ENCODE data around the gene DBN1.

Gene DBN1

DNA sequence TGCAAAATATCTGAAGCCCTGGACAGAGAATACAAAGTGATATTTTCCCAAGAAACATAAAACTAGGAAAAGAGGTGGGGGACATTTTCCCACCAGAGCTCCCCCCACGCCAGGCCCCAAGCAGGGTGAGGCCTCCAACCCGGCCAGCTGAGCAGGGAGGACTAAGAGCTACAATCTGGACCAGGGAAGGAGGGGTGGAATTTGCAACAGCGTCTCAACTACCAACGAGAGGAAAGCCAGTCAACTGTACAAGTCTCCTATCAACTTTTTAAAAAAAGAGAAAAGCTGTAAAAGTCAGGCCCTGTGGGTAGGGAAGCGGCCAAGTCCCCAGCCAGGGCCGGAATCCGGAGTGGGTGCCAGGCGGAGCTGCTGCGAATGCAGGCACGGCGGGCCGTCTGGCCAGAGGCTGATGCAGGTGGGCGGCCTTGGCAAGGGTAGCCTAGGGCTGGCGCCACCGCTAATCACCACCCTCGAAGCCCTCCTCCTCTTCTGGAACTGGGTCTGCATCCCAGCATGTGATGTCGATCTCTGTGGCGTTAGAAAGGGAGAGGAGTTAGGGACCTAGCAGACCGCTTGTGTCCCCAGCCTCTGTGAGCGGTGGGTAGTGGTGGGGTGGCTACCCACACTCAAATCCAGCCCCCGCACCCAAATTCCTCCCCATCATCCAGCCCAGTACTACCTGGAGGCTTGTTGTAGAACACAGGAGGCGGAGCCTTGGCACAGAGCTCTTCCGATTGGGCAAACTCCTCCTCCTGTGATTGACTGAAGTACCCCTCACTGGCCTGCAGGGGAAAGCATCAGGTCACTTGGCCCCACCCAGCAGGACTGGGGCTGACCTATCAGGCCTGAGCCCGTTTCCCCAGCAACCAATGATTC, 16.2 kb downstream of the DBN1 start:
- DNase-seq (ENCODE audit: low read depth, low spot score) = no peak

- DNase-seq (ENCODE audit: low read depth, low spot score) = no peak
Measured at GRCh38 chr5:177456591-177456964, 16.9 kb downstream of the DBN1 start.

GRCh38 chr5:177455661-177456590, 17.5 kb downstream of the DBN1 start:
- peak; percentile 93 for DNase-seq (ENCODE audit: low read depth, low spot score)

DNA sequence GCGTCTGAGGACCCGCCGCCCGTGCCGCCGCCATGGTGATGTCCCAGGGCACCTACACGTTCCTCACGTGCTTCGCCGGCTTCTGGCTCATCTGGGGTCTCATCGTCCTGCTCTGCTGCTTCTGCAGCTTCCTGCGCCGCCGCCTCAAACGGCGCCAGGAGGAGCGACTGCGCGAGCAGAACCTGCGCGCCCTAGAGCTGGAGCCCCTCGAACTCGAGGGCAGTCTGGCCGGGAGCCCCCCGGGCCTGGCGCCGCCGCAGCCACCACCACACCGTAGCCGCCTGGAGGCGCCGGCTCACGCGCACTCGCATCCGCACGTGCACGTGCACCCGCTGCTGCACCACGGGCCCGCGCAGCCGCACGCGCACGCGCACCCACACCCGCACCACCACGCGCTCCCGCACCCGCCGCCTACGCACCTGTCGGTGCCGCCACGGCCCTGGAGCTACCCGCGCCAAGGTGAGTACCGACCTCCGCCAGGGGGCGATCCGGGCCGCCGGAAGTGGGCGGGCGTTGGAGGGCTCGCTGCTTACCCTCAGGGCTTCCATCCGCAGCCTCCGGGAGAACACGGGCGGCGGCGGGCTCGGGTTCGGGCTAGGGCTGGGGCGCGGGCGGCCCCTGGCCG, 18.3 kb downstream of the DBN1 start:
- peak; percentile 86 for DNase-seq (ENCODE audit: low read depth, low spot score)

DNA sequence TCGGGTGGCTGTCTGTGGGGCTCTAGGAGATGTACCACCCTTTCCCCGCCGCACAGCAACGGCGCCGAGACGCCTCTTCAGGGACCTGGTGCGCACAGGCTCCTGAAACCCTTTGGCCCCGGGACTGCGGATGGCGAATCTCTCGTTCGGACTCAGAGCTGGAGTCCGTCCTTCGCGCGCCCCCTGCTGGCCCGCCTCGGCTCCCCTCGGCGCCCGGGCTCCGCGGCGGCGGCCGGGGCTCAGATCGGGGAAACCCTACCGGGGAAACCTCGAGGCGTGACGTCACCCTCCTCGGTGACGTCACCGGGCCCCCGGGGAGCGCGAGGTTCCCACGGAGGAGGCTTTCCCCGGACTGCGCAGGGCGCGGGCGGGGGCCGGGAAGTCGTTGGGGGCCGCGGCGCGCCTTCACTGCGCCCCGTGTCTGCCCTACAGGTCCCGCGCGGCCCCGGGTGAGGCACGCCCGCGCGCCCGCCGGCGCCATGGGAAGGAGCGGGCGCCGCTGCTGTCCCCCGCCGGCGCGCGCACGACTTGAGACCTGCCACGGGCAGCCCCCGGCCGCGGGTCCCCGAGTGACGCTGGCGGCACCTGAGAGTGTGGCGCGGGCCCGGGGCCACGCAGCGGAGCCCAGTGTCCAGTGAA, 18.9 kb downstream of the DBN1 start:
- peak; percentile 84 for DNase-seq (ENCODE audit: low read depth, low spot score)

DNA sequence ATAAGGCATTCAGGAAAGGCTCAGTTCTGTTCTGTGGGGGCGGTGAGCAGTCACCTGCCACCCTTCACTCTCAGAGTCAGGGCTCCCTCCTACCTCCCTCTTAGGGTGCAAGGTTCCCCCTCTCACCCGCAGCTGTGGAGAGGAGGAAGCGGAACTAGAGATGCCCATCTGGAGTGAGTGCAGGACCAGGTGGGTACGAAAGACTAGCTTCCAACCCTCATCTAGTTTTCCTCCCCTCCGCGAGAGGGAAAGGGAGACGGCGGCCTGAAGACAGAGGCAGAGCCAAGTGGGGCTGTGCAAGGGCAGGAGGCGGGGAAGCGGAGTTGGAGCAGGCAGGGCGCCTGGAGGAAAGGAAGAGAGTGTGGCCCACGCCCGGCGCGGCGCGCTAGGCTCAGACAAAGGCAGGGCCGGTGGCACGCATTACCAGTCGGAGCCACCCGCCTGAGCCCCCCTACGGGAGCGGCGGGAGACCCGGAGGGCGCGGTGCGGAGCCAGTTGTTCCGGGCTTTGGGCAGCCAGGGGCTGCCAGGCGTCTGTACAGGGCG, 19.5 kb downstream of the DBN1 start:
- no peak for DNase-seq (ENCODE audit: low read depth, low spot score)

- DNase-seq (ENCODE audit: low read depth, low spot score) = no peak
Measured at GRCh38 chr5:177452688-177453638, 20.5 kb downstream of the DBN1 start.

DNA sequence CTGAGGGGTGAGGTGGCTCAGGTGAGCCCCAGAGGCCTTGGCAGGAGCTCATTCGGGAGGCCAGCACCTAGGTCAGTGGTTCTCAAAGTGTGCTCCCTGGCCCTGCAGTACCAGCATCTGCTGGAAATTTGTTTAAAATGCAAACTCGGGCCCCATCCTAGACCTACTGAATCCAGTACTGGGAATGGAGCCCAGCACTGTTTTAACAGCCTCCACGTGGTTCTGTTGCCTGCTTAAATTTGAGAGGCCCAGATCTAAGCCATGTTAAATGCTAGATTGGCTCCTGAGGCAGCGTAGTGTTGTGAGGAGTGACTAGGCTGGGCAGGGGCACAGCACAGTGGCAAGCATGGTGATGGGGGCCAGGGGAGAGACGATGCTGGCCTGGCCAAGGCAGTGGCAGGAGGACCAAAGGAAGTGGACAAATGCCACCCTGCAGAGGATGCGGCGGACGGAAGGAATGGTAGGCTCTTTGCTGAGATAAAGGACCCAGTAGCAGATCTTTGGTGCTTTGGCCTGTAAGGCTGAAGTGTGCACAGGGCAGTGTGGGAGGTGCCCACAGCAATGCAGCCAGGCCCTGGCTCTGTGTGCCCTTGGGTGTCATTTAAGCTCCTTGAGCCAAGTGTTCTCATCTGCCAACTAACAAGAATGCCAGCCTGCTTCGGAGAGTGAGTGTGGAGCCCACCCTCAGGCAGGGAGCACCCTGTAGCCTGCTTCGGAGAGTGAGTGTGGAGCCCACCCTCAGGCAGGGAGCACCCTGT, 22.6 kb downstream of the DBN1 start:
- DNase-seq (ENCODE audit: low read depth, low spot score) = no peak

GRCh38 chr5:177449140-177450061, 24.0 kb downstream of the DBN1 start:
- DNase-seq (ENCODE audit: low read depth, low spot score) = no peak

DNA sequence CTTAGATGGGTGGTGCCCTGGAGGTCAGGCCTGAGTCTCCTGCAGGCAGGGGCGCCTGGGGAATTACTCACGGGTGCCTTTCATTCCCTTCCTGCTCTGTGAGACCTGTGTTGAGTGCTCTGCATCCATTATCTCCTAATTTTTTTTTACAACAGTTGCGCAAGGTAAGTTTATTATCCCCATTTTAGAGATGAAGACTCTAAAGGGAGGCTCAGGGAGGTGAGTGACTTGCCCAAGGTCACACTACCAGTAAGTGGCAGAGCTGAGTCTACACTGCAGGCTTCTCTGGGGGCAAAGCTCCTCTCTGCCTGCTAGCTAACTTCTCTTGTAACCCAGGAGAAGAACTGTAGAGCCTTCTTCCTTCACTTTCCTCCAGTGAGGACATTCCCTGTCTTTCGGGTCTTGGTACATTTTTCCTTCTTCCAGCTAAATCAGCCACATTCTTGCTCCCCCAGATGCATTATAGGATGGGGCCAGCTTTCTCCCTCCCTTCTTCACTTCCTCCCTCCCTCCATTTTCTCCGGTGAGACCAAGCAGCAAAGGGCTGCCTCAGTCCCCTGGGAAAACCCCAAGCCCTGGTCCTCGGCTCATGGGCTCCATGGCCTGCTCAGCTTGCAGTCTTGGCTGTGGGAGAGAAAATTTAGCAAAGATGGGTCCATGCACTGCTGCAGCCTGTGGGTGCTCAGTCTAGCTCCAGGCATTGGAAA, 25.0 kb downstream of the DBN1 start:
- no peak for DNase-seq (ENCODE audit: low read depth, low spot score)

DNA sequence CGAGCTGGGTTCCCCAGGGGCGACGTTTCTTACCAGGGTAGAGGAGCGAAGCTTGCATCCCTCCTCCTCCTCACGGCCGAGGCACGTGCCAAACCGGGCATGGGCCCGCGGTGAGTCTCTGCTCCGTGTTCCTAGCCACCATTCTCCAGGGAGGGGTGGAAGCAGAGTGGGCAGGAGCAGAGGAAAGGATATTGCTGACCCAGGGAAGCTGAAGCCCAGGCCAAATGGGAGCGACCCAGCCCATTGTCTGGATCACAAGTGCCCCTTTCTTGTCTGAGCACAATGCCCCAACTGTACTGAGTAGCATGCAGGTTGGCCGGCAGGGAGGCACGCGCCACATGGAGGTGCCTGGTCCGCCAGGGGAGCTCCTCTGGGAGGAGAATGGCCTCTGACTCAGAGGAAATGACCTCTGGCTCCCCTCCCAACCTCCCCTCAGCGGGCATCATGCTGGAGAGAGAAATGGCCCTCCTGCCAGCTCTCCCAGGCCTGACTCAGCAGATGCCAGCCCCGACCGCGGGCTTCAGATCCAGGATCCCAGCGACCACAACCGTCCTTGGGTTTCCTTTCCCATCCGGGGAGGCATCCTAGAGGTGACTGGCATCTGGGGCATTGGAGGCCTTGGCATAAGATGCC, 25.7 kb downstream of the DBN1 start:
- DNase-seq (ENCODE audit: low read depth, low spot score) = no peak

DNA sequence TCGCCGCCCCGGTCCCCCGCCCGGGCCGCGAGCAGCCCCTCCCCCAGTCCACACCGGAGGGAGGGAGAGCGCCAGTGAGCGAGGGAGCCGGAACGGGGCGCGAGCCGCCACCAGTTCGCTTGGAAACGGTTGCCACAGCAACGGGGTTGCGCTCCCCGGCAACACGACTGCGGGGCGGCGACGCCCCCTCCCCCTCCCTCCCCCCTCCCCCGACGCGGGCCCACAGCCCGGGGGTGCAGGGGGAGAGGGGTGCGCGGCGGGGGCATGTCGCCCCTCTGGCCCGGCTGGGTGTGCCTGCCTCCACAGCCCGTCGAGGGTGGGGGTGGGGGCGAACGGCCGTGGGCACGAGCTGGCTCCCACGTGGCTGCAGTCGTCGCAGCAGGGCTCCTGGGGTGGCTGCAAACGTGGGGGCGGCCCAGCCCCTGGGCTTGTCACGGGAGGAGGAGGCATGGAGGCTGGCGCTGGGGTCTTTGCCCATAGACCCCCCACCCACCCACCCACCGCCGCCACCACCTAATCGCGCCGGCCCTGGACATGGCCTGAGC, 26.3 kb downstream of the DBN1 start:
- DNase-seq (ENCODE audit: low read depth, low spot score) = no peak

GRCh38 chr5:177446200-177447065, 27.0 kb downstream of the DBN1 start, which contains the start of gene PRR7:
Gene PRR7 (plus strand): TSS chr5:177446814. CDS start chr5:177455068, 8,254 bp downstream.
- DNase-seq (ENCODE audit: low read depth, low spot score) = no peak

DNA sequence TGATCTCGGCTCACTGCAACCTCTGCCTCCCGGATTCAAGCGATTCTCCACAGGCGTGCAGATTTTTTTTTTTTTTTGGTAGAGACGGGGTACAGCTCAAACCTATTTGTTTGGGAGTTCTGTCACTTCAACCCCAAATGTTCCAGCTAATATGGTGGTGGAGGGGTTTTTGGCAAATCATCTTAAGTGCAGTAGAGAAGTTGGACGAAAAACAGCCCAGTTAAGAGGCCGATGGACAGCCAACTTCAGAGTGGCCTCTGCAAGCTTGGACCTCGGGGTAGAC, 27.6 kb downstream of the DBN1 start:
- no peak for DNase-seq (ENCODE audit: low read depth, low spot score)

- DNase-seq (ENCODE audit: low read depth, low spot score) = no peak
Measured at GRCh38 chr5:177445052-177445916, 28.1 kb downstream of the DBN1 start.

All from activated naive CD8-positive, alpha-beta T cell treated with anti-CD3 and anti-CD28 coated beads, Interleukin-2, amount 50 U/mL, for 16 hours (primary cell).